NCI-H1092 treated with DMSO at 0.1 percent for 48 hours (cell line): Measurements from ENCODE around the gene SOBP.

Source experiments
- DNase-seq: peaks from one replicate; lab custom pipeline; 2025; lab: John Stamatoyannopoulos, UW

Gene SOBP

GRCh38 chr6:107691062-107691751 lies 201.3 kb downstream of the SOBP start:
- no peak for DNase-seq

GRCh38 chr6:107692351-107692750 lies 202.4 kb downstream of the SOBP start:
- no peak for DNase-seq

DNA sequence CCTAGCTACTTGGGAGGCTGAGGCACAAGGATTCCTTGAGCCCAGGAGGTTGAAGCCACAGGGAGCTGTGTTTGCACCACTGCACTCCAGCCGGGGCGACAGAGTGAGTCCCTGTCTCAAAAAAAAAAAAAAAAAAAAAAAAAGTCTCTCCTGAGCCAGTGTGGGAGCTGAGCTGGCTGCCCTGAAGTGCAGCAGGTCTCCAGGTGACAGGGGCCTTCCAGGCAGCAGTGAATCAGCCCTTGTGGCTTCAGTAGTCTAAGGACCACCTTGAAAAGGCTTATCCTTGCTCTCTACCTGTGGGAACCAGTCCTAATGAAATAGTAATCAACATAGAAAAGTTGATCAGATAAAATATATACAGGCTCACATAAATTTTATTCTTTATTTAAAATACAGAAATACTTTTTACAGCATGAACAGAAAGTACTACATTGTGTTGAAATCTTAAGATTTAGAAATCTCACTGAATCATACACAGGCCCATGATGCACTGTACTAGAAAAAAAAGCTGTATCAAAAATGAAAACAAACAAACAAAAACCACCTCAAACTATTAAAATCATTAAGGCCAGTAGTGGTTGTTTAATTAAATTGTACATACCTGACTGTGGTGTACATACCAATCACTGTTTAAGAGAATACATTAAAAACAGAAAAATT lies 205.3 kb downstream of the SOBP start:
- DNase-seq, result no peak

GRCh38 chr6:107697682-107698081 lies 207.8 kb downstream of the SOBP start:
- no peak for DNase-seq

GRCh38 chr6:107698146-107698545 lies 208.2 kb downstream of the SOBP start:
- DNase-seq, result no peak

DNA sequence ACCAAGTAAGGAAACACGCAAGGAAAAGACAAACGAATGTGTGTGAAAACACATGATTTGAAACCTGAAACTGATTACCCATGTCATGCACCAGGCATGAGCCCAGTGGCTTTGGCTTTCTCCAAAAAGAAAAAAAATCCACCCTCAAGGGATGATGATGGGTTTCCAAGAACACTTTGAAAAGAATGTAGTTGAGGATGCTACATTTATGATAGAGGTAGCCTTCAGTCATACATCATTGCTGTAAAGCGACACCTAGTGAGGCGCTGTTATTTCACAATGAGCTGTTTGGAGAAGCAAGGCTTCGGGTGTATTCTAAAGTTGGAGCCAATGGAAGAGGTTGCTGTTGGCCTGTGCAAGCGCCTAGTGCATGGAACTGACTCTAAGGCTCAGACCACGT lies 209.3 kb downstream of the SOBP start:
- DNase-seq, result no peak

GRCh38 chr6:107699697-107700325 lies 209.9 kb downstream of the SOBP start:
- DNase-seq, result no peak

GRCh38 chr6:107703606-107704005 lies 213.7 kb downstream of the SOBP start:
- DNase-seq, result no peak

DNA sequence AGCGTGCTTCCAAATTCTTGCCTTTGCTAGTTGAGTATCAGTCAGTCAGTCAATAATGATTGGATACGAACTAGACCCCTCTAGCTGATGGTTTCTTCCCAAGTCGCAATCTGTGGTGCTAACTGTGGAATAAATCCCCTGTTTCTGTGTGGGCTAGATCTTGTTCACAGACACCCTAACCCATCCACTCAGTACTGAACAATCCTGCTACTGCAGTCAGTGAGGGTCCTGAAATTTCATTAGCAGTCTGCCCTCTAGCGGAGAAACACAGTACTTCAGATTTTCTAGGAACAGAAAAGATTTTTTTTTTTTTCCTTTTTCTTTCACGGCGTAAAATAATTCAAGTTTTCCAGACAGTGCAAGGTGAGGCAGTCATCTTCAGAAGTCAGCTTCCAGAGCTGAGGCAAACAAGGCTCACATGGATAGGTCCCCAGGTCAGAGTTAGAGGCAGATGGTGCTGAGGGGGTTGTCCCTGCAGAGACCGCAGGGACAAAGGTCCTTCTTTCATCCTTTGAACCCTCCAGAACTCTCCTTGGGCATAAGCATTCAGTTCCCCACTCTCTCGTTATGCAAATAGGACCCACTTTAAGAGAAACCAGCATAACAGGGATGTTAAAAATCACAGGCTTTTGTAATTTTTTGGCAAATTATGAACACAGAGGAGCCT lies 214.6 kb downstream of the SOBP start:
- DNase-seq, result peak; percentile 7

DNA sequence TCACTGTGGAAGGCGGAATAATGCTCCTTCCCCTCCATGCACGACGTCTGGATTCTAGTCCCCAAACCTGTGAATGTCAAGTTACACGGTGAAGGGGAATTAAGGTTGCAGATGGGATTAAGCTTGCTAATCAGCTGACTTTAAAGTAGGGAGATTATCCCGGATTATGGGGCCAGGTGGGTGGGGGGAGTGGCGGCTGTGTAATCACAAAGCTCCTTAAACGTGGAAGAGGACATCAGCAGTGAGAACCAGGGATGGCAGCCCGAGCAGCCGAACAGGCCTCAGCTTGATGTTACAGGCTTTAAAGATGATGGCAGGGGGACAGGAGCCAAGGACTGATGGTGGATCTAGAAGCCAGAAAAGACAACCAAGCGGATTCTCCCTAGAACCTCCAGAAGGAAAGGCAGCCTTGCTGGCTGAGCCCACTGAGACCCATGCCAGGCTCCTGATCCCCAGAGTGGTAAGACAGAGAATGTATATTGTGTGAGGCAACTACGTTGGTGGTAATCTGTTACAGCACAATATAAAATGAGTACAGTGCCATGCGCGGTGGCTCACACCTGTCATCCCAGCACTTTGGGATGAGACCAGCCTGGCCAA lies 216.7 kb downstream of the SOBP start:
- no peak for DNase-seq

DNA sequence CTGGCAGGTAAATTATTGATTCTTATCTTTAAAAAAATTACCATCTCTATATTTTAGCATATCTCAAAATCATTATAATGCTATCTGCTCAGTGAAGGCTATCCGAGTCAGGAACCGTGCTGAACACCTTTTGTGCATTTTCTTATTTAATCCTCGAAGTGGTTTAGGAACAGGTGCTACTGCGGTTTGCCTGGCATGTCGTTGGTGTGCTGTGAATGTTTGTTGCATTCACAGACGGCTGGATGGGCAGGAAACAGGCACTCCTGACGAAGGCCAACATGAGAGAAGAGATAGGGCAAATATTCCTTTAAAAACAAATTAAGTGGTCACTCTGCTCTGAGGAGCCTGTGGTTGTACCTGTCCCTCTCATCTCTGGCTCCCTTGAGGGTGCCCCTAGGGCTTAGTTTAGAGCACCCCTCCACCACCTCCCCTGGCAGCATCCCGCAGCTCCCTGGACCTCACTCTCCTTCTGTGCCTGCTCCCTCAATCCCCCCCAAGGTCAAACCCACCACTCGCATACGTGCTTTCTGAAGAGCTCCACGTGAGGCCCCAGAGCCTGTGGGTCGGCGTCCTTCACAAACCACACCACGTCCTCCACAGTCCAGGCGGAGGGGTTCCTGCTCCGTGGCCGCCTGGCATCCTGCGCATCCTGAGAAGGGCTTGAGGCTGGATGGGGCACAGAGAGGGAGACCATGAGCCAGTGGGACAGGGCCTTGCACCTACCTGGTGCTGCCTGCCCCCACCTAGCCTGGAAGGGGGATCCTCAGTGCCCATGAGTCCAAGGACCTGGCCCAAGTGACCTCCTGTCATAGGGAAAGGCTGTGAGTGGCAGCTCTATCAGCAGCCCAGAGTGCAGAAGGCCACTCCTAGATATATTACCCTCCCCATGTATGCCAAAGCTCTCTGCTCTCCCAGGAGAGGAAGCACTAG lies 217.7 kb downstream of the SOBP start:
- no peak for DNase-seq

- DNase-seq, result no peak
These were observed 218.5 kb downstream of the SOBP start for GRCh38 chr6:107708435-107708834.

DNA sequence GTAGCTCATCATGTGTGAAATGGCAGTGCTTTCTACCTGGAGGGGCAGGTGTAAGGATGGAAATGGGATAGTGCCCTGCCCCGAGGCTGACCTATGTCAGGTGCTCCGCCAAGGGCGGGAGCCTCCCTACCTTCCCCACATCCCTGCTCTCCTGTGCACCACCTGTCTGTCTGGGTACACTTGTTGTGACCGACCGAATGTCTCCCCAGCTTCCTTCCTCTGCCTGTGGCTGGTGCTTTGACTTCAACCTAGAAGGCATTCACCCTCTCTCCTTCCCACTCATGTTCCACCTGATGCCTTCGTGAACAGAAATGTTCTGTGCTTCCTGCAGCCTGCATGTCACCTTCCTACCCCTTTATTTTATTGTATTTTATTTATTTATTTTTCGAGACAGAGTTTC lies 219.4 kb downstream of the SOBP start:
- no peak for DNase-seq
